COLO668 (cell line): ENCODE results near the gene CENPA.
A peak's percentile ranks its signal among the peaks of the same experiment; 100 is the strongest.
"Not testable (repeated sequence)": the region's sequence is repeated elsewhere in the genome, so short reads cannot be mapped to it uniquely, and the experiment has no call there.

Experiments
- DNase-seq: peaks from one replicate; lab custom pipeline; 2025; ENCODE audit not compliant: unreplicated experiment; lab: John Stamatoyannopoulos, UW

The CENPA gene

DNA sequence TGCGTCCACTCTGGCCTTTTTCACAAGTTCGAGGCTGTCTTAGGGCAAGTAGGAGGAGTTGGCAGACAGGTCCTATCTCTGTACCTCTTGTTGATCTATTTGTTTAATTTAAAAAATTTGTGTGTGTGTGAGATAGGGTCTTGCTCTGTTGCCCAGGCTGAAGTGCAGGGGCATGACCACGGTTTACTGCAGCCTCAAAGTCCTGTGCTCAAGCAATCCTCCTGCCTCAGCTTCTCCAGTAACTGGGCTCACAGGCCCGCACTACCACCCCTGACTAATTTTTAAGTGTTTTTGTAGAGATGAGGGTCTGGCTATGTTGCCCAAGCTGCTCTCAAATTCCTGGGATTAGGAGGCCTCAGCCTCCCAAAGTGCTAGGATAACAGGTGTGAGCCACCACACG, 26.0 kb upstream of the CENPA start:
- no peak for DNase-seq

DNA sequence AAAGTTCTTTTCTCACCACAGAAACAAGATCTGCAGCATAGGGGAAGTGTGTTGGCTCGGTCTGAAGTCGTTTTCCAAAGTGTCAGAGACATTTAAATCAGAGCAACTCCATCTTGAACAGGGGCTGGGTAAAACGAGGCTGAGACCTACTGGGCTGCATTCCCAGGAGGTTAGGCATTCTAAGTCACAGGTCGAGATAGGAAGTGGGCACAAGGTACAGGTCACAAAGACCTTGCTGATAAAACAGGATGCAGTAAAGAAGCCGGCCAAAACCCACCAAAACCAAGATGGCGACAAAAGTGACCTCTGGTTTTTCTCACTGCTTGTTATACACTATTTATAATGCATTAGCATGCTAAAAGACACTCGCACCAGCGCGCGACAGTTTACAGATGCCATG, 24.9 kb upstream of the CENPA start:
- not testable (repeated sequence) for DNase-seq

DNA sequence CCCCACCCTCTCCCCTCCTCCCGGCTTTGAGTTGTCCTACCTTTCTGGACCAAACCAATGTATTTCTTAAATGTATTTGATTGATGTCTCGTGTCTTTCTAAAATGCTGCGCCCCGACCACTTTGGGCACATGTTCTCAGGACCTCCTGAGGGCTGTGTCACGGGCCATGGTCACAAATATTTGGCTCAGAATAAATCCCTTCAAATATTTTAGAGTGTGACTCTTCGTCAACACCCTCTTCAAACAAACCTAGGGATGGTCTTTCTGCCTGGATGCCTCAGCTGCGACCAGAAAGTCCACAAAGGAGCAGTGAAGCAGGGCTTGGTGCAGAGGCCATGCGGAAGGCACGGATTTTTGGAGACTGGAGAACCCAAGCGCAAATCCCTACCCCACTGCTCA, 22.8 kb upstream of the CENPA start:
- DNase-seq: no peak

DNA sequence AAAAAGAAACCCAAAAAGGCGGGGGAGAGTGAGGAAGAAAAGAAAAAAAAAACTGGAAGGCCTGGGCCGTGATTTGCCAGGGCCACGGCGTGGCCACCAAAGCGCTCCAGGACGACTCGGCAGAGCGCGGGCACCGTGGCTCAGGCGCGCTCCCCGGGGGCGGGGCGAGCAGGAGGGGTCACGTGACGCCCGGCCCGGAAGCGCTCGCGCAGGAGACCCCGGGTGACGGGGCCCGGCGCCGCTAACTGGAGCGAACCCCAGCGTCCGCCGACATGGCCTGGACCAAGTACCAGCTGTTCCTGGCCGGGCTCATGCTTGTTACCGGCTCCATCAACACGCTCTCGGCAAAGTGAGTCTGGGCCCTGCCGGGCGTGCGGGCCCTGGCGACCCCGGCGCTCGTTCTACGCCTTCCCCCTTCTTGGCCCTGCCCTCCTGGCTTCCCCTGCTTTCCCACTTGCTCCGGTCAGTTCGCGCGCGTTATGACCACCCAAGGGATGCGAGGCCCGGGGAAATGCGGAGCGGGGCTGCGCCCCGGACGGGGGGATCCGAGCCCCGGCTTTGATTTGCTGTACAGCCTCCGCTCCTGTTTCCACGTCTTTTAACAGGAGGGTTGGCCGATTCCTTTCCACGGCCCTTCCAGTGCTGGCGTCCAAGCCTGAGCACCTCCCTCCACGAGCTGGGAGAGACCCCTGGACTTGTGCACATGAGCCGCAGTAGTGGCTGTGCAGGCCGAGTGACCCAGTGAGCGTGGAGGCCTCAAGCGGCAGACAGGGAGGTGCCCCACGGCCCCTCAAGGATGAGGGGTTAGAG, 21.6 kb upstream of the CENPA start, which contains the start of gene SLC35F6:
Gene SLC35F6, plus strand, starts transcription at position 207 of the 810 bp plus-strand sequence. Its CDS starts 66 bp downstream, at position 273.
- DNase-seq: peak; percentile 90

DNA sequence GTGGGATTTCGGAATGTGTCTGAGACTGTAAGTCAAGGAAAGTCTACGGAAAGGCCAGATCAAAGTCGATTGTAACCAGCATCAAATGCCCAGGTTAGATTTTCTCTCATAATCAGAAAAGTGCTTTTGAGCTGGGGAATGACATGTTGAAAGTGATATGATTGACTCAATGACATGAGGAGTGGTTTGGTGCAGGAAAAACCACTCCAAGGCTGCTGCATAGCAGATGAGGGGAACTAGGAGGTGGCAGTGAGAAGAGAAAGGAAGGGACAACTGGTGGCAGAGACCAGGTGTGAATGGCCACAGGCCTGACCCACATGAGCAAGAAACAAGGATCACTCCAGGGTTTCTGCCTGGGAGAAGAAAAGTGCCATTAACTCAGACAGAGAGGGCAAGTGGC, 20.9 kb upstream of the CENPA start:
- no peak for DNase-seq

DNA sequence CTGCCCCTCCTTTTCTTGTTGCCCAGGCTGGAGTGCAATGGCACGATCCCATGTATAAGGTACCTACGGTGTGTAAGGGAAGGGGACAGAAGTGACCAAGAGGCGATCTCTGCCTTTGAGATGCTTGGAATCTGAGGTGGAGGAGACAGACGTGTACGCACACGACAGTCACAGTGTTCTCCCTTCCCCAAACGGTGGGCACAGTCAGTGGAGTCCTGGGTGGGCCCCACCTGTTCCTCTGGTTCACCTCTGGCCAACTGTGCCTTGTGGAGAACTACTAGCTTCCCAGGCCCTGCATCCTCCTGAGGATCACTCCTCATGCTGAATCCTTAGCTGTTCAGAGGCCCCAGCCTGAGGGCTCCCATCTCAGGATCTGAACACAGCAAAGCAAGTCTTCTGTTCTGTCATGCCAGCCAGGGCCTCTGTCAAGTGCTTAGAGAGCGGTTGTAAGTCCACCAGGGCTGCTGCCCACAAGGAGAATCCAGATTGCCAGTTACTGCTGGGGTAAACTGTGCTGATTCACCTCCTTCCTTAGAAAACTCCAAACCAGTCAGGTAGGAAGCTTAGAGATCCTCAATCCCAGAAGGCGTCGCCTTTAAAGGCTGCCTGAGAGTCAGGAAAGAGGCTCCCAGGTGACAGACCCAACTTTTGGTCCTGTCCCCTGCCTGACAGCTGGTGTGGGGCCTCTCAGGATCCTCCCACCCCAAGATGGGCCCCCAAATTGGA, 20.2 kb upstream of the CENPA start:
- DNase-seq: no peak

DNA sequence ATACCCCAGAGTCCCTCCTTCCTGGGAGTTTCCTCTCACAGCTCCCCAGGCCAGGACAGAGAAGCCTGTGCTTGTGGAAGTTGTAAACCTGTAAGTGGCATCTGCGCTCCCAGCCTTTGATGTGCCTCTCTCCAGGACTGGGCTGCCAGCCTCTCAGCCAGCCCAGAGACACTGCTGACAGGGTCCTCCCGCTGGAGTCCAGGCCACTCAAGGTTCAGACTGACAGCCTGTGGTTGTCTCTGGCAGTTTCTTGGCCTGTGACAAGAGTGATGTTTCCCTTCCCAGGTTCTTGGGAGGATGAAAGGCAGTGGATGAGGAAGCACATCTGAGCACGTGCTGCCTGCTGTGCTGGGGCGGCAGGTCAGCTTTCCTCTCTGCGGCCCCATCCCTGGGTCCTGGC, 18.7 kb upstream of the CENPA start:
- DNase-seq: no peak

DNA sequence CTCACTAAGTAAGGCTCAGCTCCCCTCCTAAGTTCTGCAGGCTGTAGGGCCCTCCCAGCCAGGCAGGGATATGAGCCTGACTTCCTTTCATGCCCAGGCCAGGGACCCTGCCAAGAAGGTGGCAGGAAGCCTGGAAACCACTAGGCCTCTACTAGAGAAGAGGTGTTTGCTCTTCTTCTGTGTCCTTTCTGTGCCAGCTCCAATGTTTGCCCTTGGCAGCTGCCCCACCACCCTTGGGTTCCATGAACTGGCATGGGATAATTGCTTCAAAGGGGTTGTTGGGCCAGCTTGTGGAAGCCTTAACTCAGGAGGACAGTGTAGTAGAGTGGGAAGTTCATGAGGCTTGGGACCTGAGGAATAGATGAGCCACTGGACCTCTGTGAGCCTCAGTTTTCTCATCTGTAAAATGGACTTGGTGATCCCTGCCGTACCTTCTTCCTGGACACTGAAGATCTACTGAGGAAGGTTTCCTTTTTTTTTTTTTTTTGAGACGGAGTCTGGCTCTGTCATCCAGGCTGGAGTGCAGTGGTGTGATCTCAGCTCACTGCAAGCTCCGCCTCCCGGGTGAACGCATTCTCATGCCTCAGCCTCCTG, 17.9 kb upstream of the CENPA start:
- no peak for DNase-seq

DNA sequence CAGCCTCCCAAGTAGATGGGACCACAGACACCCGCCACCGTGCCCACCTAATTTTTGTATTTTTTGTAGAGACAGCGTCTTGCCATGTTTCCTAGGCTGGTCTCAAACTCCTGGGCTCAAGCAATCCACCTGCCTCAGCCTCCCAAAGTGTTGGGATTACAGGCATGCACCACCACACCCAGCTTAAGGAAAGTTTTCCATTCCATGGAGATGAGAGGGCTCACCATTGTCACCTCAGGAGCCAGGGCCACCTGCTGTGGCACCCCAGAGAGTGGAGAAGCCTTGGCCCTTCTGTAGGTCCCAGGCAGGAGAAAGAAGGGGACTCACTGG, 17.1 kb upstream of the CENPA start:
- no peak for DNase-seq

DNA sequence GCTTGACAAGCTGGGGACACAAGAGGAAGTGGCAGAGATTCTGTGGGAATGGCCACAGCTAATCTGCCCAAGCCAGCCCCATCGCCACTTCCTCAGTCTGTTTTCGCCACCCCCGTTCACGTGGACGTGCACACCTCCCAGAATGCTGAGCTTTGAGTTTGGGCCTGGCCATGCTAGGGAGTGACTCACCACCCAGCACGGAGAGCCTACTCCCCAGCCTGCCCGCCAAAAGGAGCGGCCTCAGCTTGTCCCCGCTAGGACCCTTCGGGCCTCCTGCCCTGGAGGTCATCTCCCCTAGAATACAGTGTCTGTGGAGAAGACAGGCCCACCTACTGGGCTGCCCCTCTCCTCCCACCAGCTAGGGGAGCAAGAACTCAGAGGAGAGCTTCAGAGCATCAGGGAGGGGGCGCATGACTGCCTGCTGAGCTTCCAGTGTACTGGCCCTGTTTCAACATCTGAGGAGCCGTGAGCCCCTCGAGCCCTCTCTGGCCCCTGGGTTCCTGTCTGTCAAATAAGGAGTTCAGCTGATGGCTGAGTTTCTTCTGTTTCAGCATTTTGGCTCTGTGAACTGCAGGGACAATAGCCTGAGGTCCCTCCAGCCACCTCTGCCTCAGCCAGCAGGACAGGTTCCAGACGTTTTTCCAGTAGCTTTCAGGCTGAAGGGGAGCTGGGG, 16.6 kb upstream of the CENPA start:
- no peak for DNase-seq

DNA sequence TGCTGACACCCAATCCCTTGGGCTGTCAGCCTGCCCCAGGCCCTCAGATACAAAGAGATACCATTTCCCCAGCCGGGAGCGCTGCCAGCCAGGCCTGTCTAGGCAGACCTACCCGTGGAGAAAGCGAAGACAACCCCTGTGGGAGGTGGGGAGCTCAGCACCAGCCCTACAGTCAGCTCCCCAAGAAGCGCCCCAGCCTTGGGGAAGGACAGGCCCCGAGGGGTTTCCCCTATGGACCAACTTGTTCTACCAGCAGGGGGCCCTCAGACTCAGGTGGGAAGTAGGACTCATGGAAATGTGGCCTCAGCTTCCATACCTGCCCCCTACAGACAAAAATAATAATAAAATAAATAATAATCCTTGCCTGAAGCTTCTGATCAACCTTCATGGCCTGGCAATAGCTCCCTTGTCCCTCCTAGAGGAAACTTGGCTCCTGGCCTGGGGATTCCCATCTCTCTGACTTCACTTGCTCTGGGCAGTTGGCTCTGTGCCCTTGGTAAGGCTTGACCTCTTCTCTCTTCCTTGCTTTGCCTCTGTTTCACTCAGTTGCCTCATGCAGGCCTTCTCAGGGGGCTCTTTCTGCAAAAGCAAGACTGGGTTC, 14.8 kb upstream of the CENPA start:
- peak; percentile 18 for DNase-seq

DNA sequence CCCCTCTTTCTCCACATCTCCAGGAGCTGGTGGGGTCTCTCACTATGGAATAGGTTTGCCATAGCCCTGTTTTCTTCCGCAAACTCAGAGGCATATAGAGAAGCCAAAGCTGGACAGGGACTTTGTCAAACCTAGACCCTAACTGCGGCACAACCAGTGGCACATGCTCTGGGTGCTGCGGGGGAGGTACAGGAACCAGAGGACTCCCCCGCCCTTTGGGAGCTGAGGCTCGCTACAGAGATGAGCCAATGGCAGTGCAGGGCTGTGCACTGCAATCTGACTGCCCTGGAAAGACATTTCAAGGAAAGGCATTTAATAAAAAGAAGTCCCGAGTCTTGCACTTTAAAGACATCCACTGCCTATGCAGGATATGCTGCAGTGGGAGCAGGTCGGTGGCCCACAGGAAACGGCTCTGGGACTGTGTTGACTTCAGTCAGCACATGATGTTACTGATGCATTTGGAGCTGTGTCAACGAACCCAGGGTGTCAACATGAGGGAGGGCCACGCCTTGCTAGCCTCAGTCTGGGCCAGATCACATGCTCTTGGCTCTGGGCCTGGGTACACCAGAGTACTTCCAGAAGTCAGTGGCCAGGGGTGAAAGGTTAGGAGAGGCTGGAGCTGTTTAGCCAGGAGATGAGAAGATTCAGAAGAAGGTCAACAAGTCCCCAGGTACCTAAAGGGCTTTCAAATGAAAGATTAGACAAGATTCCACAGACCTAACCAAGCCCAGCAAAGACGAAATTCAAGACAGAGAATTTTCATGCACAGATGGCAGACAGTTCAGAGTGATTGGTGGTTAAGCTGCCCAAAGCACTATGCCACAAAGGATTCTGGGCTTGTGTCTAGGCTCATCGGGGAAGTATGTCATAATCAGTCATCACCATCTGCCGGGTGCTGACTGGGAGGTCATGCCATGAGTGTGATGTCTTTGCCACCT, 13.5 kb upstream of the CENPA start:
- DNase-seq: peak; percentile 26

DNA sequence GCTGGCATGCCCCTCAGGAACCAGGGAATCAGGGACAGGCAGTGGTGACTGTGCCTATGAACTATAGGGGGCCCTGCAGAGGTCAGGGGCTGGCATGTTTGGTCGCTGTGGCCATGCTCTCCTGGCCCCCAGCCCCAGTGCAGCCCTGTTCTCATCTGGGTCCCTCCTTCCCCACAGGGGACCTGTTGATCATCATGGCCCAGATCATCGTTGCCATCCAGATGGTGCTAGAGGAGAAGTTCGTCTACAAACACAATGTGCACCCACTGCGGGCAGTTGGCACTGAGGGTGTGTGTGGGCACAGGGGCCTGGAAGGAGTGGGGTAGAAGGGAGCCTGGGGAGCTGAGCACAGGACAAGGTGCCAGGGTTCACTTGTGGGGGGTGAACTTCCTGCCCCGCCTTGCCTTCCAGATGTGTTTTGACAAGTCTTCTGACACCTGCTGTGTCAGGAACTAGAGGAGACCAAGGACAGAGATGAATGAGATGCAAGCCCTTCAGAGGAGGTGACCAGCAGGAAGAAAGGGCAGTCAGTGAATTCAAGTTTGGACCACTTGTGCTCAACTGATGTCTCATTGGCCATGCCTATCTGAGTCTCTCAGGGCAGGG, 9.6 kb upstream of the CENPA start:
- no peak for DNase-seq

DNA sequence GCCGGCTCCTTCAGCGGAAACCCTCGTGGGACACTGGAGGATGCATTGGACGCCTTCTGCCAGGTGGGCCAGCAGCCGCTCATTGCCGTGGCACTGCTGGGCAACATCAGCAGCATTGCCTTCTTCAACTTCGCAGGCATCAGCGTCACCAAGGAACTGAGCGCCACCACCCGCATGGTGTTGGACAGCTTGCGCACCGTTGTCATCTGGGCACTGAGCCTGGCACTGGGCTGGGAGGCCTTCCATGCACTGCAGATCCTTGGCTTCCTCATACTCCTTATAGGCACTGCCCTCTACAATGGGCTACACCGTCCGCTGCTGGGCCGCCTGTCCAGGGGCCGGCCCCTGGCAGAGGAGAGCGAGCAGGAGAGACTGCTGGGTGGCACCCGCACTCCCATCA, 7.8 kb upstream of the CENPA start:
- no peak for DNase-seq

DNA sequence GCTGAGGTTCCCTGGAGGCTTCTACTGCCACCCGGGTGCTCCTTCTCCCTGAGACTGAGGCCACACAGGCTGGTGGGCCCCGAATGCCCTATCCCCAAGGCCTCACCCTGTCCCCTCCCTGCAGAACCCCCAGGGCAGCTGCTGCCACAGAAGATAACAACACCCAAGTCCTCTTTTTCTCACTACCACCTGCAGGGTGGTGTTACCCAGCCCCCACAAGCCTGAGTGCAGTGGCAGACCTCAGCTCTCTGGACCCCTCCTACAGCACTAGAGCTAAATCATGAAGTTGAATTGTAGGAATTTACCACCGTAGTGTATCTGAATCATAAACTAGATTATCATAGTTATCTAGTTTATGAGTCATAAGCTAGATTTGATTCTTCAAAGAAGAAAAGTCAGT, 7.3 kb upstream of the CENPA start:
- no peak for DNase-seq

DNA sequence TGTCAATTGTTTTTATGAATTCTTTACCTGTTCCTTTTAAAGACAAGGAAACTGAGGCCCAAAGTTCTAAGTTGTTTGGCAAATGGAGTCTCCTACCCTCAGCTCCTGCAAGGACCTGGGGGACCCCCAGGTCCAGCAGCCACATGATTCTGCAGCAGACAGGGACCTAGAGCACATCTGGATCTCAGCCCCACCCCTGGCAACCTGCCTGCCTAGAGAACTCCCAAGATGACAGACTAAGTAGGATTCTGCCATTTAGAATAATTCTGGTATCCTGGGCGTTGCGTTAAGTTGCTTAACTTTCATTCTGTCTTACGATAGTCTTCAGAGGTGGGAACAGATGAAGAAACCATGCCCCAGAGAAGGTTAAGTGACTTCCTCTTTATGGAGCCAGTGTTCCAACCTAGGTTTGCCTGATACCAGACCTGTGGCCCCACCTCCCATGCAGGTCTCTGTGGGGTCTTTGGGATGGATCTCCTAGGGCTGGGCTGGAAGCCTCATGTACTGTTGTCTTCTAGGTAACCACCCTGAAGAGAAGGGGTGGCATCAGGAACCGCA, 5.6 kb upstream of the CENPA start:
- DNase-seq: no peak

DNA sequence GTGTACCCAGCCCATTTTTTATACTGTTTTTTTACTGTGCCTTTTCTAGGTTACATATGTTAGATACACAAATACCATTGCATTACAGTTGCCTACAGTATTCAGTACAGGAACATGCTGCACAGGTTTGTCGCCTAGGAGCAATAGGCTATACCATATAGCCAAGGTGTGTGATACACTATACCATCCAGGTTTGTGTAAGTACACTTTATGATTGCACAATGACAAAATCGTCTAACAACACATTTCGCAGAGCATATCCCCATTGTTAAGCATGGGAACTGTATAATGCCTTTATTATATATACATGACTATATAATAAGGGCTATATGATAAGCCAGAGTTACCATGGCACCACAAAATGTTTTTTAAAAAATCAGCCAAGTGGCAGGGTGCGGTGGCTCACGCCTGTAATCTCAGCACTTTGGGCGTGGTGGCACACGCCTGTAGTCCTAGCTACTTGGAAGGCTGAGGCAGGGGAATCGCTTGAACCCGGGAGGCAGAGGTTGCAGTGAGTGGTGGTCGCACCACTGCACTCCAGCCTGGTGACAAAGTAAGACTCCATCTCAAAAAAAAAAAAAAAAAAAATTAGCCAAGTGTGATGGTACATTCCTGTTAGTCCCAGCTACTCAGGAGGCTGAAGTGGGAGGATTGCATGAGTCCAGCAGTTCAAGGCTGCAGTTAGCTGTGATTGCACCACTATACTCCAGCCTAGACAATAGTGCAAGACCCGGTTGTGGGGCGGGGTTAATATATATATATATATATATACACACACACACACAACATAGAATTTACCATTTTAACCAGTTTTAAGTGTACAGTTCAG, 2.8 kb upstream of the CENPA start:
- DNase-seq: no peak

DNA sequence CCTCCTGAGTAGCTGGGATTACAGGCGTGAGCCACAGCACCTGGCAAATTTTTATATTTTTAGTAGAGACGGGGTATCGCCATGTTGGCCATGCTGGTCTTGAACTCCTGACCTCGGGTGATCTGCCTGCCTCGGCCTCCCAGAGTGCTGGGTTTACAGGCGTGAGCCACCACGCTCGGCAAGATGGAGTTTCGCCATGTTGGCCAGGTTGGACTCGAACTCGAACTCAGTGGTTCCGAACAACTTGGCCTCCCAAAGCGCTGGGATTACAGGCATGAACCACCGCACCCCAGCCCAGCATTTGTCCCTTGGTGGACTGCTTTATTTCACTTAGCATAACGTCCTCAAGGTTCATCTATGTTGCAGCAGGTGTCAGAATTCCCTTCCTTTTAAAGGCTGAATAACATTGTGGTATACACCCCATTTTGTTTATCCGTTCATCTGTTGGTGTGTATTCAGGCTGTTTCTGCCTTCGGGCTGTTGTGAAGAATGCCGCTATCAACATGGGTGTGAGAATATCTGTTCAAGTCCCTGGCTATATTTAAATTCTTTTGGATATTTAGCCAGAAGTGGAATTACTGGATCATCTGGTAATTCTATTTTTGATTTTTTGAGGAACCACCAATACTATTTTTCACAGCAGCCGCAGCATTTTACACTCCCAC, 1.2 kb upstream of the CENPA start:
- no peak for DNase-seq
